ENCODE measurements around the gene RASA2.

- TF ChIP-seq CTCF (optimal IDR thresholded peaks at IDR 0.05 in 1 of 3, IDR thresholded peaks at IDR 0.05 in 1 of 3, conservative IDR thresholded peaks at IDR 0.05 in 1 of 3; ENCODE audit: extremely low read depth in 1 of 3, insufficient read depth in 2 of 3, low read length in 3 of 3) (no peak), EZH2 (IDR thresholded peaks at IDR 0.05; ENCODE audit: low read length) (no peak)
These were observed 20.7 kb downstream of the RASA2 start for GRCh38 chr3:141507392-141508066.
